HG03378 (cell line): Measurements from ENCODE around the gene ZNF490.

Experiments used
- ATAC-seq: cut with Tn5 transposase; IDR thresholded peaks from one replicate; pipeline ENCODE4 v1.9.1; 2021; ENCODE audit warnings: mild to moderate bottlenecking, moderate library complexity; ENCODE audit not compliant: unreplicated experiment

Gene ZNF490

DNA sequence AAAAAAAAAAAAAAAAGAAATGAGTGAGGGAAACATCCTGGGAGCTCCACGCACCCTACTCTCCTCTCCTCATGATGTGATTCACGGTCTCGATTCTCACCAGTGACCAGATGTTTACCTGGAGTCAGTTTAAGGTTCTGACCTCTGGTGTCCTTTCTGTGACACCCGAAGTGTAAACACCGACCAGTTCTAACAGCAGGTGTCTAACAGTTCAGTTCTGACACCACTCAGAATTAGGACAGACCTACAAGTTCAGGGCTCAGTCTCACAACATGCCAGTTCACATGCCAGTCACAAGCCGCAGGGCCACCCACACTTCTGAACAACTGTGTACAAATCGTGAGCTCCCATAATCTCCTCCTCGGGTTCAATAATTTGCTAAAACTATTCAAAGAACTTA lies 65.3 kb downstream of the ZNF490 start:
- no peak for ATAC-seq

DNA sequence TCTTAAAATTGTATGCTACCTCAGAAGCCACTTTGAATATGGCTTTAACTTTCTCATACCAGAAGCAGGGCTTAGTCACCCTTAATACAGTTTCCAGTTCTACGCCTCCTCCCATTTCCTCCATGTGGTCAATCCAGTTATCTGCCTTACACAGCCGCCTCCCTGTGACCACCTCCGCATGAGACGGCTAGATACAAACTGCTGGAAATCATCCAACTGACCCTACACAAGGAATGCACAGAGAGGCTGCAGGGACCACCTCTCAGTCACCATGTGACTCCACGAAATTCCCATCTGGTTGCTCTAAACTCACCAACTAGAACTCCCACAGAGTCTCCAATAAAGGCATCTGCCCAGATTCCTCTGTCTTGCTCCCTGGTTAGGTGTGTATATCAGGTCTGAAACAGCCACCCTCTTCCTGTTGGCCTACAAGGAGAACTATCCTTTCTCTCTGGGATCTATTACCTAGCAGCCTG lies 66.2 kb downstream of the ZNF490 start:
- ATAC-seq, result no peak

- ATAC-seq, result no peak
These were observed 66.8 kb downstream of the ZNF490 start for GRCh38 chr19:12543855-12544254.
